ENCODE results near the gene ZNF689.
A peak's percentile ranks its signal among the peaks of the same experiment; 100 is the strongest.

Gene ZNF689

DNA sequence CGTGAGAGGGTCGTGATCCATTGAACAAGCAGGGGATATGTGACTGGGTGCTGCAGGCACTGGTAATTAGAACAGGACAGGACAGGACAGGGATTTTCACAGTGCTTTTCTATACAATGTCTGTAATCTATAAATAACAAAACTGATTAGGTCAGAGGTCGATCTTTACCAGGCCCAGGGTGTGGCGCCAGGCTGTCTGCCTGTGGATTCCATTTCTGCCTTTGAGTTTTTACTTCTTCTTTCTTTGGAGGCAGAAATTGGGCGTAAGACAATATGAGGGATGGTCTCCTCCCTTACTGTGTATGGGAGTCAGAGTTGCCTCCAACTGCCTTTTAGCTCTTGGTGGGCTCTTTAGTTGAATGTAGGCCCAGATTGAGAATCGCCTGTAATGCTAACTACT, 50.5 kb downstream of the ZNF689 start:
- no peak for DNase-seq

DNA sequence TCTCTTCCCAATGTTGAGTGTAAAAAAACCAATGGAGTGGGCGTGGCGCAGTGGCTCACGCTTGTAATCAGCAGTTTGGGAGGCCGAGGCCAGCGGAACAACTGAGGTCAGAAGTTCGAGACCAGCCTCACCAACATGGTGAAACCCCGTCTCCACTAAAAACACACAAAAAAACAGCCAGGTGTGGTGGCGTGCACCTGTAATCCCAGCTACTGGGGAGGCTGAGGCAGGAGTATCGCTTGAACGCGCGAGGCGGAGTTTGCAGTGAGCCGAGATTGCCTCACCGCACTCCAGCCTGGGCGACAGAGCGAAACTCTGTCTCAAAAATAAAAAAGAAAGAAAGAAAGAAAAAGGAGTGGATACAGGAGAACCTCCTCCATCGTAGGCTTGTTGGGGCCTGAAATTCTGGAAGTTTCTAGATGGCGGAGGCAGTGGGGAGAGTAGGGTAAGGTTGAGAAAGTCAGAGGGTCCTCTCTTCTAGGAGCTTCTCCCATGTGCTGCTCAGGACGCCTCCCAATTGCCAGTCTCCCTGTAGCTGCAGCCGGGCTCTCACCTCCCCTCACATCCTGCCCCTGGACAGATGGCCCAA, 51.3 kb downstream of the ZNF689 start:
- DNase-seq: no peak

DNA sequence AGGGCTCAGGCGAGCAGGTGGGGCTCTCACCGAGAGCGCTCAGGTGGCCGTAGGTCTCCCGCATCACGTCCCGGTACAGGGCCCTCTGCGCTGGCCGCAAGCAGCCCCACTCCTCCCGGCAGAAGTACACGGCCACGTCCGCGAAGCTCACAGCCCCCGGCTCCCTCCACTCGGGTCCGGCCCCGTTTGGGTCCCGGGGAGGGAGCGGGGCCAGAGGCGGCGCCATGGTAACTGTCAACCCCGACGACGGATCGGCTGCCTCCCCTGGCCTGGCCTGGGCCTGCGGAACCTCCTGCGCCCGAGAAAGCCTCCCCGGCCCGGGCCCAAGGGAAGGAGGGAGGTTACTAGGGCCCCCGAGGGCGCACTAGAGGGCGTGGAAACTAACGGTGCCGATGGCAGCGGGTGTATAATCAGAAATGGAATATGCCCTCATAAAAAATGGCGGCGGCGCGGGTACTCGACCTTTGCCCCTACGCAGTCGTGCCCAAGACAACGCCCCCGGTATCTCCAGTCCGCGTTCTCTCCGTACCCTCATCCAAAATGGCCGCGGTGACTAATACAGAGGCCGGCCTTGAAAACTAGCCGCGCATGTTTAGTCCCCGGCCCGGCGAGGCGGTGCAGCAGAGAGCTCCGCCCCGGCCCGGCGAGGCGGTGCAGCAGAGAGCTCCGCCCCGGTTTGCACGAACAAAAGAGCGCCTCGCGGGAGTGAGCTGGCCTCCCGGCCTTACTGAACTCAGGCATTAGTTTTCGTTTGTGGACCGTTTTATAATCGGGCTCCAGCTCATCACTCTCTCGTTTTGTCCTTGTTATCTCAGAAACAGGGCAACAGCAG, 52.0 kb downstream of the ZNF689 start, which contains the start of gene ZNF764:
Gene ZNF764 (minus strand): TSS at position 418 of the 832 bp plus-strand sequence. CDS start 192 bp downstream, at position 226.
- DNase-seq: peak; percentile 98

DNA sequence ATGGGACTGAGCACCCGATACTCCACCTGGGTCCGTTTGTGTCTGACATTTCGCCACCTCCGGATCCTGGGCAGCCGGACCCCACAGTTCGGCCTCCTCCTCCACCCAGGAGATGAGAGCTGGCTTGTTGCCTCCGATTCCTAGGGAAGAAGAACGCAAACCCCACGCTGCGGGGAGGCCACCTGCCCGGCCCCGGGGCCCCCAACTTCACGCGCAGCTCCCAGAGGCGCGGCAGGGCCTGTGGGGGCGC, 52.6 kb downstream of the ZNF689 start:
- no peak for DNase-seq

DNA sequence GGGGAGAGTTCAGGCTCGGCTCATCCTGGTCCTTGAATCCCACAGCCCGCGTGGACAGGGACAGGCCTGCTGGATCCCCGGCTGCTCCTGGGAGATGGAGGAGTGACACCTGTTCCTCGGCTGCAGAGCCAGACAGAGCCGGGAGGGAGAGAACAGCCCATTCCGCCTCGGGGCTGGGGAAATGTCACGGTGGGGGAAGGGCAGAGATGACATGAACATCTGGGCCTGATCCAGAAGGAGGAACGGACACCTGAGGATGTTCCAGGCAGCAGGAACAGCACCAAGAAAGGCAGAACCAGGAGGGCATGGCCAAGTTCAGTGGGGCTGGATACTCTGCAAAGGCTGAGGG, 54.1 kb downstream of the ZNF689 start:
- DNase-seq: no peak

DNA sequence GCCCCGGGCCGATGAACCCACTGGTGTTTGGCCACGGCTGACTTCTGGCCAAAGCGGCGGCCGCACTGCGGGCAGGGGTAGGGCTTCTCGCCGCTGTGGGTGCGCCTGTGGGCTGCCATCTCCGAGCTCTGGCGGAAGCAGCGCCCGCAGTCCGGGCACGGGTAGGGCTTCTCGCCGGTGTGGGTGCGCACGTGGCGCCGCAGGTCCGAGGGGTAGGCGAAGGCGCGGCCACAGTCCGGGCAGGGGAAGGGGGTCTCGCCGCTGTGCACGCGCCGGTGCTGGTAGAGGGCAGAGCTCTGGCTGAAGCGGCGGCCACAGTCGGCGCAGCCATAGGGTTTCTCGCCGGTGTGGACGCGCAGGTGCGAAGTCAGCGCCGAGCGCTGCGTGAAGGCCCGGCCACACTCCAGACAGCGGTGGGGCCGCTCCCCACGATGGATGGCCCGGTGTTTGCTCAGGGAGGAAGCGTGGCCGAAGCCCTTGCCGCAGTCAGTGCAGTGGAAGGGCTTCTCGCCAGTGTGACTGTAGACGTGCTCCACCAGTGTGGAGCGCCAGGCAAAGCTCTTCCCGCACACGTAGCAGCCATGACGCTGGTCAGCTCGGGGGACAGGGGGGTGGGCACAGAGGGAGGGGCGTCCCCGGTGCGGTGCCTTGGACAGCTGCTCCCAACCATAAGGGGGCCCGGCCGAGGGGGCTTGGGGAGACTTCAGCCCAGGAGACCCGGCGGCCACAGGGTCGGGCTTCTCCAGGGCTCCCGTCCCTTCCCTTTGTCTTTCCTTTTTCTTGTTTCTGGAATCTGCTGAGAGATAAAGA, 54.7 kb downstream of the ZNF689 start:
- DNase-seq: no peak

DNA sequence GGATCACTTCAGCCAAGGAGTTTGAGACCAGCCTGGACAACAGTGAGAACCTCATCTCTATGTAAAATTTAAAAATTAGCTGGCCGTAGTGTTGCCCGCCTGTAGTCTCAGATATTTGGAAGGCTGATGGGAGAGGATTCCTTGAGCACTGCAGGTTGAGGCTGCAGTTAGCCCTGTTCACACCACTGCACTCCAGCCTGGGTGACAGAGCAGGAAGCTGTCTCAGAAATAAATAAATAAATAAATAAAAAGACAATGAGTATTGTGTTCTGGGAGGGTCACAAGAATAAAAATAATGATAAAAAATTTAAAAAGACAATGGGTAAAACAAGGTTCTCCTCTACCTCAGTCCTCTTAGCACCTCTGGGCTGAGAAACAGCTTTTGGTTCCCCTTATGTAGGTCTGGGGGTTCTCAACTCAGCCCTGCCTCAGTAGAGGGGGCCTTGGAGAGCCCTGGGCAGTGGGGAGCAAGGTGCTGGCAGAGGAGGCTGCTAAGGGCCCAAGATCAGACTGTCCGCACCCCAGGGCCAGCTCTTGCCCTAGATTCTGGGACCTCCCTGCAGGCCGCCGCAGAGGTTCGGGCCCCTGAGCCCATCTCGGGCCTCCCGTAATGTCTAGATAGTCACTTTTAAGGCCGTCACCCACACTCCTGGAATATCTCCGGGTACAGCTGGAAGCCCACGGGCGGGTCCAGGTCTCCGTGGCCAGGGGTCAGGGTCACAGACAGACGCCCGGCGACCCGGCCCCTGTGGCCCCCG, 55.5 kb downstream of the ZNF689 start:
- DNase-seq: no peak

DNA sequence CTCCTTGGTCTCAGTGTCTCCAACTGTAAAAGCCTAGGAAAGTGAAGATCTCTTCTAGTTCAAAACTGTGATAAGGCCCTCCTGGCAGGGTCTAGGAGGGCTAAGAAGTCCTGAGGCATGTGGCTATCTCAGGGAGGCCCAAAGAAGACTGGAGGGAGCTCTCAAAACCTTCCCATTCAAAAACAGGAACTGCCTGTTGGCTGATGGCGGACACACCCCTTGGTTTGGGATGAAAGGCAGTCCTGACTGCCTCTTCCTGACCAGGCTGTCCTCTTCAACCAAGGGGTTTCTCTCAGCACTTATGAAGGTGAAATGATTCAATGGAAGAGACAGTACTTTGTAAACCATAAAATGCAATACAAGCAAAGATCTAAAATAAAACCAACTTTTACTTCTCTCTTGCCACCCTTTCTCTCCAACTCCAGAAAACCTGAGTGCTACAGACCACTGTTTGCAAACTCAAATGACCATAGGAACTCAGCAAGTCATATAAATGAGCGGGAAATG, 56.7 kb downstream of the ZNF689 start:
- no peak for DNase-seq

DNA sequence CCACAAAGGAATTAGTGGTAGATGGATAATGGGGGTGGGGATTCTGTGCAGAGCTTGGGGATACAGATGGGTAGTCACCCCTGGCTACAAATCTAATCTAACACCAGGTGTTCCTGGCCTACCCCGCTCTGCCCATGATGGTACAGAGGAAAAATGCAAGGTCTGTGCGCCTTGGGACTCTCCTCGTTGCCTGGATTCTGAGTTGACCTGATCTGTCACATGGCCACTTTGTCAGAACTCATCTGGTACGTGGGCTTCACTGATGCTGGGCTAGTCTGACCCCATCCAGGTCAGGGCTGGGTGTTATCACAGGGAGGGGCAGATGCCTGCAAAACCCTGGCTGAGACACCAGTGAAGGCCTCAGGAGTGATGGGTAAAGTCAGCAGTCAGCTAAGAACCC, 57.2 kb downstream of the ZNF689 start:
- DNase-seq: no peak

All from activated CD4-positive, alpha-beta T cell treated with anti-CD3 and anti-CD28 coated beads for 48 hours (primary cell).